Esophagus muscularis mucosa (tissue), 4 donors: ENCODE results near the gene BUB1. TPM values are rescaled to one million over a fixed set of nuclear protein-coding genes. Genes with fewer than 3 reads are reported as not detected.

Experiments used
- DNase-seq: peaks from one replicate; pipeline ENCODE4 v3.0.0-alpha.2; 2017; ENCODE audit errors: extremely low spot score
- H3K27ac ChIP-seq, 4 donors: fragments of 200-600 bp; sonication (generic); replicated peaks in 1 of 4; 1 replicate in 3 of 4; 2 replicates in 1 of 4; pipeline ENCODE4 v1.5.1; 2016 to 2019; ENCODE audit warnings: mild to moderate bottlenecking in 1 of 4
- H3K27me3 ChIP-seq, 4 donors: fragments of 200-600 bp; sonication (generic); one replicate each; pipeline versions ENCODE4 v1.5.1 to v1.6.0; 2016 to 2019
- H3K36me3 ChIP-seq, 4 donors: fragments of 200-600 bp; sonication (generic); one replicate each; pipeline ENCODE4 v1.5.1; 2016 to 2019
- H3K4me1 ChIP-seq, 4 donors: fragments of 200-600 bp; sonication (generic); one replicate each; pipeline ENCODE4 v1.5.1; 2016 to 2019
- H3K4me3 ChIP-seq, 4 donors: fragments of 200-600 bp; sonication (generic); 1 replicate in 2 of 4; 2 replicates in 2 of 4; pipeline ENCODE4 v1.5.1; 2016 to 2019; ENCODE audit warnings: mild to moderate bottlenecking in 4 of 4, moderate library complexity in 1 of 4
- H3K9me3 ChIP-seq, 4 donors: fragments of 200-600 bp; sonication (generic); 1 replicate in 3 of 4; 2 replicates in 1 of 4; pipeline ENCODE4 v1.5.1; 2016 to 2019
- EP300 ChIP-seq: sonication (generic); formaldehyde crosslinking; IDR thresholded peaks from one replicate; pipeline ENCODE4 v1.6.1; 2017; ENCODE audit warnings: antibody characterized with exemption
- POLR2A ChIP-seq: fragments of 450-650 bp; IDR thresholded peaks from one replicate; pipeline ENCODE4 v1.6.1; 2017; ENCODE audit warnings: antibody characterized with exemption, moderate library complexity, mild to moderate bottlenecking, low read depth
- POLR2AphosphoS5 ChIP-seq, 2 donors: sonication (generic); formaldehyde crosslinking; IDR thresholded peaks; one replicate each; pipeline ENCODE4 v1.6.1; 2017; ENCODE audit warnings: antibody characterized with exemption in 2 of 2
- WGBS: methylation state at CpG from one replicate; pipeline ENCODE4 v1.1.5; 2018; 5-methylcytosine and 5-hydroxymethylcytosine counted together
- intact Hi-C: fragments of 100-400 bp; cut with DNase I; formaldehyde crosslinking; loops from one replicate; pipeline ENCODE4 v1.15.1; 2023
- total RNA-seq, 4 donors: library from RNA; depleted of rRNA; stranded (reverse); fragments of >200 nt; gene quantifications; one replicate each; pipeline versions ENCODE4 v1.1.0 to v1.2.1, GENCODE V29; 2016
- TF ChIP-seq, protein P1 (sequence below), 3 experiments: fragments of 200-600 bp in 2 of 3; fragments of 450-650 bp in 1 of 3; sonication (generic) in 2 of 3; IDR thresholded peaks; one replicate each; pipeline ENCODE4 v1.5.1; 2017 to 2019; ENCODE audit warnings: antibody characterized with exemption in 3 of 3, mild to moderate bottlenecking in 2 of 3, moderate library complexity in 1 of 3

The BUB1 gene
- total RNA-seq, 4 donors from 2014 or later, result 0.80 to 1.8 (median 1.1) TPM; not detected in 1

DNA sequence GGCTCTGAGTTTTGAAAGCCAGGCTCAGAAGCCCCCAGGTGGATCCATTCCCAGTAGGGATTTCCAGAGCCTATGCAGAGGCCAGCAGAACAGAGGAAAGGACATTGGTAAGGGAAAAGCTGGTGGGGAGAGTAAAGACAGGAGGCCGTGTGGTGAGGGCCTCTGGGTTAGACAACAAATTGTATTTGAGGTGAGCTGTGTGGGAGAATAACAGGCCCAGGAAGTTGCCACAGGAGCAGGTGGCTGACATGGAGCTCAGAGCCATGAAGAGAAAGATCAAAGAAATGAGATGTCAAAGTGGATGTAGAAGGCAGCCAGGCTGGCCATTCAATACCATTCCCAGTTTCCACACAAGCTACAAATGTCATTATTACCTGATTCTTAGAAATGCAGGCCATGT is 8.8 kb downstream of the BUB1 start:
- peaks cover 0 to 3% (median 0%) of the 10 kb centered on the region in 4 donors for H3K27me3 ChIP-seq
- no peaks in the 10 kb centered on the region for H3K36me3 ChIP-seq
- peaks cover 0 to 17% (median 11%) of the 10 kb centered on the region in 4 donors for H3K4me1 ChIP-seq
- no peaks in the 10 kb centered on the region for H3K9me3 ChIP-seq
- H3K27ac ChIP-seq, result no peak overlapping the region
- 90% methylated on average over 1 of the region's 1 CpG for WGBS
- no peak for DNase-seq
- intact Hi-C loops, result no loop called here
- TF ChIP-seq, protein P1, sequence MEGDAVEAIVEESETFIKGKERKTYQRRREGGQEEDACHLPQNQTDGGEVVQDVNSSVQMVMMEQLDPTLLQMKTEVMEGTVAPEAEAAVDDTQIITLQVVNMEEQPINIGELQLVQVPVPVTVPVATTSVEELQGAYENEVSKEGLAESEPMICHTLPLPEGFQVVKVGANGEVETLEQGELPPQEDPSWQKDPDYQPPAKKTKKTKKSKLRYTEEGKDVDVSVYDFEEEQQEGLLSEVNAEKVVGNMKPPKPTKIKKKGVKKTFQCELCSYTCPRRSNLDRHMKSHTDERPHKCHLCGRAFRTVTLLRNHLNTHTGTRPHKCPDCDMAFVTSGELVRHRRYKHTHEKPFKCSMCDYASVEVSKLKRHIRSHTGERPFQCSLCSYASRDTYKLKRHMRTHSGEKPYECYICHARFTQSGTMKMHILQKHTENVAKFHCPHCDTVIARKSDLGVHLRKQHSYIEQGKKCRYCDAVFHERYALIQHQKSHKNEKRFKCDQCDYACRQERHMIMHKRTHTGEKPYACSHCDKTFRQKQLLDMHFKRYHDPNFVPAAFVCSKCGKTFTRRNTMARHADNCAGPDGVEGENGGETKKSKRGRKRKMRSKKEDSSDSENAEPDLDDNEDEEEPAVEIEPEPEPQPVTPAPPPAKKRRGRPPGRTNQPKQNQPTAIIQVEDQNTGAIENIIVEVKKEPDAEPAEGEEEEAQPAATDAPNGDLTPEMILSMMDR (IDR thresholded peaks at IDR 0.05), result no peak
- TF ChIP-seq EP300 (no peak), POLR2A (no peak)
- H3K4me3 ChIP-seq, result no peak overlapping the region

DNA sequence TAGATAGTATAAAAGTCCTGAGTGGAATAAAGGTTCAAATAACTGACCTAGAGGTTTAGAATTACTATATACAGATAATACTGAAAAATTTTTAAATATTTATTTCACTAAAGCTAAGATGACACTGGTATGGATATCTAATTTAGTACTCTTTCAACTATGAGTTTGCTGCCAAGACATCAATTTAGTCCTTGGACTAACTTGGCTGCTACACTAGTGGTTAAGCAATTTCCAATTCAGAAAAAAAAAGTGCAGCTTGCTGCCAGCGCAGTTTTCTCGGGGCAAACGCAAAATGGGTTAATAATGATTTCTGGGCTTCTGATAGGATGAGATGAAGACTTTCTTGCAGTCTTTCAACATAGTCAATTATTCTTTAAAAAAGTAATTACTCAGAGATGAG is 10.8 kb downstream of the BUB1 start:
- H3K36me3 ChIP-seq, result no peaks in the 10 kb centered on the region
- H3K27ac ChIP-seq, result no peak overlapping the region
- DNase-seq, result no peak
- 68% methylated on average over 3 of the region's 3 CpGs for WGBS
- no peak overlapping the region for H3K4me3 ChIP-seq
- H3K9me3 ChIP-seq, result no peaks in the 10 kb centered on the region
- peaks cover 0 to 17% (median 11%) of the 10 kb centered on the region in 4 donors for H3K4me1 ChIP-seq
- no peaks in the 10 kb centered on the region for H3K27me3 ChIP-seq
- TF ChIP-seq POLR2AphosphoS5 (IDR thresholded peaks at IDR 0.05) (no peak), EP300 (no peak), POLR2A (no peak)
- TF ChIP-seq, protein P1 (IDR thresholded peaks at IDR 0.05), result no peak
- intact Hi-C loops, result no loop called here

DNA sequence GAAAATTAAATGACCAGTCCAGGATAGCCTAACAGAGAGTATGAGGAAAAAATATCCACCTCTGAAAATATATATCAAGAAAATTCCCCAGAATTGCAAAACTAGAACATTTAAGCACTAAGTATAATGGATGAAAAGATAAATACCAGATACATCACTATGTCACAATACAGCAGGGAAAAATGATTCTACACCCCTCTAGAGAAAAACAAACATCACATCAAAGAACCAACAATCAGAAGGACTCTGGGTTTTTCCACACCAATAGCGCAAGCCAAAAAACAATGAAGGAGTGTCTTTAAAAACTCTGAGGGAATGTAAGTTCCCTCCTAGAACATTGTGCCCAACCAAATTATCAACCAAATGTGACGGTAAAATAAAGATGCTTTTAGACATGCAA is 13.7 kb downstream of the BUB1 start:
- Histone ChIP-seq H3K4me1 (peaks cover 0 to 17% (median 11%) of the 10 kb centered on the region in 4 donors), H3K4me3 (no peak overlapping the region), H3K36me3 (no peaks in the 10 kb centered on the region), H3K27me3 (no peaks in the 10 kb centered on the region), H3K27ac (no peak overlapping the region), H3K9me3 (no peaks in the 10 kb centered on the region)
- TF ChIP-seq, protein P1 (IDR thresholded peaks at IDR 0.05), result no peak
- TF ChIP-seq POLR2A (no peak), POLR2AphosphoS5 (IDR thresholded peaks at IDR 0.05) (no peak), EP300 (no peak)
- 74% methylated on average over 2 of the region's 2 CpGs for WGBS
- DNase-seq, result no peak
- intact Hi-C loops, result no loop called here

DNA sequence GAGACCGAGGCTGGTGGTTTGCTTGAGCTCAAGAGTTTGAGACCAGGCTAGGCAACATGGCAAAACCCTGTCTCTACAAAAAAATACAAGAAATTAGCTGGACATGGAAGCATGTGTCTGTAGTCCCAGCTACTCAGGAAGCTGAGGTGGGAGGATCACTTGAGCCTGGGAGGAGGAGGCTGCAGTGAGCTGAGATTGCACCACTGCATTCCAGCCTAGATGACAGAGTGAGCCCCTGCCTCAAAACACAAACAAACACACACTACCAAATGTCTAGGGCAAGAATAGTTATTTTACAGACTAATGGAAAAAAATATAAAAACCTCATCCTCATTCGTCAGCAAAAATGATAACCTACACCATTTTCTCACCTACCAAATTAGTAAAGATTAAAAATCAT is 15.3 kb downstream of the BUB1 start:
- 94% methylated on average over 2 of the region's 2 CpGs for WGBS
- Histone ChIP-seq H3K27ac (no peak overlapping the region), H3K4me1 (peaks cover 0 to 17% (median 11%) of the 10 kb centered on the region in 4 donors), H3K36me3 (no peaks in the 10 kb centered on the region), H3K4me3 (no peak overlapping the region), H3K9me3 (no peaks in the 10 kb centered on the region), H3K27me3 (no peaks in the 10 kb centered on the region)
- no peak for DNase-seq
- intact Hi-C loops, result no loop called here
- TF ChIP-seq EP300 (no peak), POLR2A (no peak), POLR2AphosphoS5 (IDR thresholded peaks at IDR 0.05) (no peak)
- TF ChIP-seq, protein P1 (IDR thresholded peaks at IDR 0.05), result no peak

DNA sequence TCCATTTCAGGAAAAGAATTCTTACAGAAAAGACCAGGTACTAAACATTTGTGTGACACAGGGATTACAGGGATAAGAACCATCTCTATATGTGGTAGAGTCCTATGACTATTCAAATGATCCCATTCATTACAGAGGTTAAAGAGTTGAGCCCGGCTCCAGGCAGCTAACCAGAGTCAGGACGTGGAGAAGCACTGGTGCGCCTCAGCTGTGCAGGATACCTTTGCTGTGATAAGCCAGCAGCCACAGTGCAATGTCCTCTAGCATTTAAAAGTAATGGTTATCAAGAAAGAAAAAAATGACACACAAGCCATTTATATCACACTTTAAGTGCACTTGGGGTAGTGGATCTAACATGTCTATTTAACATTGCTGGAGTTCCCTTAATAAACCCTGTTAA is 17.3 kb downstream of the BUB1 start:
- intact Hi-C loops, result no loop called here
- Histone ChIP-seq H3K27me3 (no peaks in the 10 kb centered on the region), H3K4me3 (no peak overlapping the region), H3K4me1 (no peaks in the 10 kb centered on the region), H3K9me3 (no peaks in the 10 kb centered on the region), H3K27ac (no peak overlapping the region), H3K36me3 (no peaks in the 10 kb centered on the region)
- DNase-seq, result no peak
- WGBS, result 93% methylated on average over 3 of the region's 3 CpGs
- no peak for TF ChIP-seq POLR2A
- no peak for TF ChIP-seq POLR2AphosphoS5 (IDR thresholded peaks at IDR 0.05)
- TF ChIP-seq, protein P1 (IDR thresholded peaks at IDR 0.05), result no peak
- TF ChIP-seq EP300, result no peak
